Transverse colon (tissue), 4 donors: Measurements from ENCODE around the gene ZNF254.

Source experiments
- EP300 ChIP-seq: sonication (generic); formaldehyde crosslinking; IDR thresholded peaks from one replicate; pipeline ENCODE4 v1.6.1; 2017; ENCODE audit warnings: antibody characterized with exemption, low read depth
- POLR2A ChIP-seq: fragments of 450-650 bp; IDR thresholded peaks from one replicate; pipeline ENCODE4 v1.6.1; 2016; ENCODE audit warnings: antibody characterized with exemption, mild to moderate bottlenecking, moderate library complexity
- POLR2AphosphoS5 ChIP-seq, 3 donors: sonication (generic); formaldehyde crosslinking; IDR thresholded peaks; one replicate each; pipeline ENCODE4 v1.6.1; 2016; ENCODE audit warnings: antibody characterized with exemption in 3 of 3
- TF ChIP-seq, protein P1 (sequence below), 5 experiments: fragments of 200-600 bp in 3 of 5; fragments of 450-650 bp in 2 of 5; sonication (generic) in 3 of 5; IDR thresholded peaks; 1 replicate in 2 of 5; 2 replicates in 3 of 5; pipeline ENCODE4 v1.5.1; 2016 to 2017; ENCODE audit warnings: antibody characterized with exemption in 5 of 5, inconsistent platforms in 3 of 5, mild to moderate bottlenecking in 2 of 5, moderate library complexity in 1 of 5

DNA sequence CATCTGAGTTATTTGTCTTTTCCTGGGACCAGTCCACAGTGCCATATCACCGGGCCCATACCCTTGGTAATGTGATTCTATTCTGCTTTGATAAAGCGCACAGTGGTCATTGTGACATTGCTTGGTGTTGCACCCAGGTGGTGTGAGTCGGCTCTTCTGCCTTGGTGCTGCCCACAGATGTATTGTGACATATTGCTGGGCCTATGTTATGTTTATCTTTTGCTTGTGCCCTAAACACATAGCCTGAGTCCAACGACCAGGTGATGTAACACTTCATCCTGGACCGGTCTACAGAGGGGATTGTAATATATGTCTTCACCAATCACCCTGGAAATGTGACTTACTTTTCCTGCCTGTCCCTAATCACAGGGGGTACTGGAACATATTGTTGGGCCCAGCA lies 23.7 kb upstream of the ZNF254 start:
- TF ChIP-seq, protein P1, sequence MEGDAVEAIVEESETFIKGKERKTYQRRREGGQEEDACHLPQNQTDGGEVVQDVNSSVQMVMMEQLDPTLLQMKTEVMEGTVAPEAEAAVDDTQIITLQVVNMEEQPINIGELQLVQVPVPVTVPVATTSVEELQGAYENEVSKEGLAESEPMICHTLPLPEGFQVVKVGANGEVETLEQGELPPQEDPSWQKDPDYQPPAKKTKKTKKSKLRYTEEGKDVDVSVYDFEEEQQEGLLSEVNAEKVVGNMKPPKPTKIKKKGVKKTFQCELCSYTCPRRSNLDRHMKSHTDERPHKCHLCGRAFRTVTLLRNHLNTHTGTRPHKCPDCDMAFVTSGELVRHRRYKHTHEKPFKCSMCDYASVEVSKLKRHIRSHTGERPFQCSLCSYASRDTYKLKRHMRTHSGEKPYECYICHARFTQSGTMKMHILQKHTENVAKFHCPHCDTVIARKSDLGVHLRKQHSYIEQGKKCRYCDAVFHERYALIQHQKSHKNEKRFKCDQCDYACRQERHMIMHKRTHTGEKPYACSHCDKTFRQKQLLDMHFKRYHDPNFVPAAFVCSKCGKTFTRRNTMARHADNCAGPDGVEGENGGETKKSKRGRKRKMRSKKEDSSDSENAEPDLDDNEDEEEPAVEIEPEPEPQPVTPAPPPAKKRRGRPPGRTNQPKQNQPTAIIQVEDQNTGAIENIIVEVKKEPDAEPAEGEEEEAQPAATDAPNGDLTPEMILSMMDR (IDR thresholded peaks at IDR 0.05), result no peak
- TF ChIP-seq POLR2A (no peak), EP300 (no peak), POLR2AphosphoS5 (IDR thresholded peaks at IDR 0.05) (no peak)
